Measurements from ENCODE around the gene TMEM45A.

DNA sequence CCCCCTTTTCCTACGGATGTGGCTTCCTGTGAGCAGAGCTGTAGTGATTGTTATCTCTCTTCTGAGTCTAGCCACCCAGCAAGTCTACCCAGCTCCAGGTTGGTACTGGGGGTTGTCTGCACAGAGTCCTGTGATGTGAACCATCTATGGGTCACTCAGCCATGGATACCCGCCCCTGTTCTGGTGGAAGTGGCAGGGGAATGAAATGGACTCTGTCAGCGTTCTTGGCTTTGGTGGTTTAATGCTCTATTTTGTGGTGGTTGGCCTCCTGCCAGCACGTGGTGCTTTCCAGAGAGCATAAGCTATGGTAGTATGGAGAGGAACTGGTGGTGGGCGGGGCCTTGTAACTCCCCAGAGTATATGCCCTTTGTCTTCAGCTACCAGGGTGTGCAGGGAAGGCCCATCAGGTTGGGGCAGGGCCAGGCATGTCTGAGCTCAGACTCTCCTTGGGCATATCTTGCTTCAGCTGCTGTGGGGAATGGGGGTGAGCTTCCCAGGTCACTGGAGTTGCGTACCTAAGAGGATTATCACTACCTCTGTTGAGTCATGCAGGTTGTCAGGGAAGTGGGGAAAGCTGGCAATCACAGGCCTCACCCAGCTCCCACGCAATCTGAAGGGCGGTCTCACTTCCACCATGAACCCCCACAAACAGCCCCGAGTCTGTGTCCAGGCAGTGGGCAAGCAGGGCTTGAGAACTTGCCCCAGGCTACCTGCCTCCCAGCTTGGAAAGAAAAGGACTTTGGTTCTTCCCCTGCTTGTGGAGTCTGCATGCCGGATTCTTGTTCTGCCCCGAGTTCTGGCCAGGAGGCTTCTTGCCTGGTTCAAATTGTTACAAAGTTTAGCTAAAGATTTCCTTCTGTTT is 108.0 kb downstream of the TMEM45A start:
- no peak for TF ChIP-seq BHLHE40 (IDR thresholded peaks at IDR 0.05; ENCODE audit: borderline replicate concordance)
- no peak for TF ChIP-seq ARNT (IDR thresholded peaks at IDR 0.05)
